HepG2 (cell line): ENCODE data around the gene FOXK2. TPM values are rescaled to one million over a fixed set of nuclear protein-coding genes. Genes with fewer than 3 reads are reported as not detected.

Experiments used
- ARID5B ChIP-seq: IDR thresholded peaks from 2 replicates; pipeline ENCODE4 v1.4.0; 2020; ENCODE audit warnings: mild to moderate bottlenecking, missing genetic modification reagents
- CREM ChIP-seq, 2 experiments: sonication (generic) in 1 of 2; formaldehyde crosslinking in 1 of 2; IDR thresholded peaks; 2 replicates each; pipeline versions ENCODE4 v1.4.0 to v1.6.1; 2016 to 2020; ENCODE audit warnings: antibody characterized with exemption in 1 of 2, mild to moderate bottlenecking in 1 of 2, missing genetic modification reagents in 1 of 2
- DMAP1 ChIP-seq: IDR thresholded peaks from 2 replicates; pipeline ENCODE4 v1.6.1; 2016
- ELF4 ChIP-seq: sonication (generic); formaldehyde crosslinking; IDR thresholded peaks from 2 replicates; pipeline ENCODE4 v1.5.0; 2020; ENCODE audit warnings: missing genetic modification reagents, mild to moderate bottlenecking, moderate library complexity, borderline replicate concordance
- JUNB ChIP-seq: sonication (generic); formaldehyde crosslinking; IDR thresholded peaks from 2 replicates; pipeline ENCODE4 v1.8.0; 2022; ENCODE audit warnings: missing genetic modification reagents, mild to moderate bottlenecking, borderline replicate concordance
- KDM3A ChIP-seq: IDR thresholded peaks from 2 replicates; pipeline ENCODE4 v1.6.1; 2018; ENCODE audit warnings: low read depth, missing compliant biosample characterization
- KLF16 ChIP-seq, 2 experiments: sonication (generic) in 1 of 2; formaldehyde crosslinking in 1 of 2; IDR thresholded peaks; 2 replicates each; pipeline versions ENCODE4 v1.6.1 to v1.8.0; 2016 to 2023; ENCODE audit warnings: missing genetic modification reagents in 2 of 2, missing compliant biosample characterization in 1 of 2
- KLF6 ChIP-seq: IDR thresholded peaks from 2 replicates; pipeline ENCODE4 v1.8.0; 2016; ENCODE audit warnings: missing biosample characterization, missing genetic modification reagents
- NR0B2 ChIP-seq: sonication (generic); formaldehyde crosslinking; IDR thresholded peaks from 2 replicates; pipeline ENCODE4 v1.4.0; 2020; ENCODE audit warnings: mild to moderate bottlenecking, missing genetic modification reagents
- PHB2 ChIP-seq: fragments of 450-650 bp; IDR thresholded peaks from 2 replicates; pipeline ENCODE4 v1.6.1; 2018; ENCODE audit not compliant: partially characterized antibody
- PLRG1 ChIP-seq: fragments of 450-650 bp; conservative IDR thresholded peaks from 2 replicates; pipeline ENCODE4 v1.6.1; 2016
- RARA ChIP-seq: IDR thresholded peaks from 2 replicates; pipeline ENCODE4 v1.6.1; 2016; ENCODE audit warnings: missing genetic modification reagents, missing compliant biosample characterization
- ZMAT5 ChIP-seq: sonication (generic); formaldehyde crosslinking; IDR thresholded peaks from 2 replicates; pipeline ENCODE4 v1.5.0; 2020; ENCODE audit warnings: mild to moderate bottlenecking, low read depth, missing genetic modification reagents, borderline replicate concordance
- ZNF121 ChIP-seq: sonication (generic); formaldehyde crosslinking; IDR thresholded peaks from 2 replicates; pipeline ENCODE4 v1.5.0; 2020; ENCODE audit warnings: mild to moderate bottlenecking, missing genetic modification reagents
- ZNF281 ChIP-seq: sonication (generic); formaldehyde crosslinking; IDR thresholded peaks from 2 replicates; pipeline ENCODE4 v1.4.0; 2020; ENCODE audit warnings: missing genetic modification reagents, borderline replicate concordance
- ZNF879 ChIP-seq: sonication (generic); formaldehyde crosslinking; IDR thresholded peaks from 2 replicates; pipeline ENCODE4 v1.8.1; 2023; ENCODE audit warnings: missing genetic modification reagents
- polyA plus RNA-seq, 8 experiments: library from polyadenylated mRNA; depleted of rRNA in 3 of 8; stranded (reverse) in 7 of 8; unstranded in 1 of 8; fragments of >200 nt; fragmentation: Illumina TruSeq in 4 of 8; extraction: Trizol in 4 of 8; gene quantifications; 2 replicates each; pipeline versions ENCODE4 v1.2.1 to v1.2.3, GENCODE V29; 2011 to 2016; ENCODE audit warnings: low read depth in 4 of 8, missing spikeins in 1 of 8, mixed read lengths in 1 of 8; ENCODE audit not compliant: insufficient read depth in 1 of 8
- total RNA-seq, 5 experiments: library from RNA; depleted of rRNA; stranded (reverse); fragments of >200 nt; fragmentation: Illumina TruSeq; extraction: Trizol; gene quantifications; 2 replicates each; pipeline ENCODE4 v1.2.3, GENCODE V29; 2016; ENCODE audit warnings: low read depth in 1 of 5
- TF ChIP-seq, protein P1 (sequence below): sonication (generic); formaldehyde crosslinking; IDR thresholded peaks from 2 replicates; pipeline ENCODE4 v1.8.1; 2023; ENCODE audit warnings: mild to moderate bottlenecking, missing genetic modification reagents, borderline replicate concordance
- TF ChIP-seq, protein P2 (sequence below): IDR thresholded peaks from 2 replicates; pipeline ENCODE4 v1.6.1; 2016; ENCODE audit warnings: low read depth, borderline replicate concordance
- TF ChIP-seq, protein P3 (sequence below): sonication (generic); formaldehyde crosslinking; IDR thresholded peaks from 2 replicates; pipeline ENCODE4 v1.4.0; 2020; ENCODE audit warnings: mild to moderate bottlenecking, missing genetic modification reagents

The FOXK2 gene
- total and polyA plus RNA-seq, 2 of the 13 experiments (the other 11 are each of a cell fraction or from before 2014, with no cell fraction given), result 67.1 to 67.2 TPM

DNA sequence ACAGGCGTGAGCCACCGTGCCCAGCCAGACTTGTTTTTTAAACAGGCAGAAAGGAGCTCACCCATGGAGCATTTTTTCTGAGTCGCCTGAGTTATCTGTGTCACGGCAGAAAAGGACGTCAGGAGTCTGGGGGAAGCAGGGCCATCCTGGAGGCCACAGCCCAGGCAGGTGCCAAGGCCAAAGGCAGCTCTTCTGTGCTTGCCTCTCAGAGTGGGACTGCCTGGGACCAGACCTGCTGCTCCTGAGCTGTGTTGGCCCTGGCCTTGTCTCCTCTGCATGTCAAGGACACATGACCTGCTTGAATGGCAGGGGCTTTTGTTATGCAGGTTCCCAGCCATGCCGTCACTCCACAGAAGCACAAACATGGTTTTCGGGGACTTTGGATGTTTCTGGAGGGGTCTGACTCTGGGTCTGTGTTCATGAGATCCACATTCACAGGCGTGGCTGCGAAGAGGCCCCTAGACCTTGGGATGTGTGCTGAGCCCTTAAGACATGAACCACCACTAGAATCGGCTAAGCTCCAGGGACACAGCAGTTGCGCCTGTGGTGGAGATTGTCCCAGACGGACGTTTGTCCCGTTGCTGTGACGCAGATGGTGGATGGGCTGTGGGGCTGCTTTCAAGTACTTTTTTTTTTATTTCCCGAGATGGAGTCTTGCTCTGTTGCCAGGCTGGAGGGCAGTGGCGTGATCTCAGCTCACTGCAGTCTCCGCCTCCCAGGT lies 33.8 kb downstream of the FOXK2 start (continued):
- TF ChIP-seq ARID5B (CRISPR knock-in tag) (peak; percentile 73), NR0B2 (CRISPR knock-in tag) (0 out of 2 replicates have a peak, but pooled peaks have one; percentile 19), CREM (IDR thresholded peaks at IDR 0.05) (no peak), CREM (CRISPR knock-in tag; IDR thresholded peaks at IDR 0.05) (no peak), ZNF281 (CRISPR knock-in tag) (0 out of 2 replicates have a peak, but pooled peaks have one; percentile 13), ZNF121 (peak; percentile 94), JUNB (CRISPR knock-in tag) (no peak), KLF6 (CRISPR knock-in tag) (no peak), ZMAT5 (CRISPR knock-in tag) (no peak), ELF4 (no peak), DMAP1 (CRISPR knock-in tag) (no peak), PHB2 (no peak), KDM3A (CRISPR knock-in tag) (0 out of 2 replicates have a peak, but pooled peaks have one; percentile 38), RARA (CRISPR knock-in tag) (peak; percentile 81), PLRG1 (no peak), ZNF879 (CRISPR knock-in tag) (0 out of 2 replicates have a peak, but pooled peaks have one; percentile 3), KLF16 (CRISPR knock-in tag; IDR thresholded peaks at IDR 0.05) (0 out of 4 replicates have a peak, but pooled peaks of 1 of the 2 experiments have one; percentile 36)
- TF ChIP-seq, protein P1, sequence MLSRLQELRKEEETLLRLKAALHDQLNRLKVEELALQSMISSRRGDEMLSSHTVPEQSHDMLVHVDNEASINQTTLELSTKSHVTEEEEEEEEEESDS (CRISPR knock-in tag), result no peak
- TF ChIP-seq, protein P2, sequence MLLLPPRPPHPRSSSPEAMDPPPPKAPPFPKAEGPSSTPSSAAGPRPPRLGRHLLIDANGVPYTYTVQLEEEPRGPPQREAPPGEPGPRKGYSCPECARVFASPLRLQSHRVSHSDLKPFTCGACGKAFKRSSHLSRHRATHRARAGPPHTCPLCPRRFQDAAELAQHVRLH, result no peak; the same call in 1 of the 2 replicates
- TF ChIP-seq, protein P3, sequence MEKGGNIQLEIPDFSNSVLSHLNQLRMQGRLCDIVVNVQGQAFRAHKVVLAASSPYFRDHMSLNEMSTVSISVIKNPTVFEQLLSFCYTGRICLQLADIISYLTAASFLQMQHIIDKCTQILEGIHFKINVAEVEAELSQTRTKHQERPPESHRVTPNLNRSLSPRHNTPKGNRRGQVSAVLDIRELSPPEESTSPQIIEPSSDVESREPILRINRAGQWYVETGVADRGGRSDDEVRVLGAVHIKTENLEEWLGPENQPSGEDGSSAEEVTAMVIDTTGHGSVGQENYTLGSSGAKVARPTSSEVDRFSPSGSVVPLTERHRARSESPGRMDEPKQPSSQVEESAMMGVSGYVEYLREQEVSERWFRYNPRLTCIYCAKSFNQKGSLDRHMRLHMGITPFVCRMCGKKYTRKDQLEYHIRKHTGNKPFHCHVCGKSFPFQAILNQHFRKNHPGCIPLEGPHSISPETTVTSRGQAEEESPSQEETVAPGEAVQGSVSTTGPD, result no peak
